GM12878 (cell line): ENCODE measurements around the gene TFCP2. TPM values are rescaled to one million over a fixed set of nuclear protein-coding genes. Genes with fewer than 3 reads are reported as not detected.
"Not testable (repeated sequence)": the region's sequence is repeated elsewhere in the genome, so short reads cannot be mapped to it uniquely, and the experiment has no call there.

ENCODE experiments used
- ATAC-seq: fragments of 200-7000 bp; cut with Tn5 transposase; 3 replicates; pipeline ENCODE4 v1.9.1; 2020; ENCODE audit warnings: mild to moderate bottlenecking, moderate library complexity
- BruUV-seq: library from RNA; stranded (reverse); fragments of 400-500 nt; replicated peaks from 2 replicates; lab custom pipeline; 2021; lab: Mats Ljungman, UMichigan
- CTCF ChIA-PET: fragments of 300-600 bp; sonication (Branson Sonifier 250); formaldehyde crosslinking; extraction: SDS; loops from one replicate; lab custom pipeline; 2021; ENCODE audit warnings: inconsistent platforms; lab: Yijun Ruan, JAX
- POLR2A ChIA-PET: fragments of 350-600 bp; formaldehyde crosslinking; extraction: SDS; loops from one replicate; lab custom pipeline; 2021; ENCODE audit warnings: inconsistent platforms; lab: Charles Lee
- RAD21 ChIA-PET: fragments of 300-600 bp; sonication (Branson Sonifier 250); formaldehyde crosslinking; loops from one replicate; lab custom pipeline; 2023; ENCODE audit warnings: antibody characterized with exemption; ENCODE audit not compliant: unreplicated experiment; lab: Charles Lee
- SMC1A ChIA-PET: fragments of 300-600 bp; sonication (Branson Sonifier 250); formaldehyde crosslinking; loops from one replicate; lab custom pipeline; 2023; ENCODE audit not compliant: unreplicated experiment, uncharacterized antibody; lab: Charles Lee
- DNase-seq: peaks from one replicate; pipeline ENCODE4 v3.0.0-alpha.2; 2011; ENCODE audit warnings: low read depth, low spot score
- FAIRE-seq: peaks from 3 replicates; lab custom pipeline; 2011; peaks lifted over from hg19 to GRCh38; lab: Jason Lieb, UNC
- H2AFZ ChIP-seq: 2 replicates; pipeline ENCODE4 v1.6.0; 2011; ENCODE audit warnings: low read depth, low read length, control low read depth; ENCODE audit not compliant: control insufficient read depth
- H3K27ac ChIP-seq: 2 replicates; pipeline ENCODE4 v1.5.1; 2011; ENCODE audit warnings: control low read depth; ENCODE audit not compliant: control insufficient read depth, insufficient read depth
- H3K27me3 ChIP-seq, 2 experiments: replicated peaks in 1 of 2; 2 replicates each; pipeline versions ENCODE4 v1.6.0 to v1.6.1; 2011; ENCODE audit warnings: low read length in 1 of 2; ENCODE audit not compliant: control insufficient read depth in 2 of 2, insufficient read depth in 2 of 2
- H3K36me3 ChIP-seq, 2 experiments: 2 replicates each; pipeline ENCODE4 v1.5.1; 2011; ENCODE audit warnings: low read length in 1 of 2; ENCODE audit not compliant: control insufficient read depth in 2 of 2, insufficient read depth in 2 of 2
- H3K4me1 ChIP-seq: 2 replicates; pipeline ENCODE4 v1.6.1; 2011; ENCODE audit warnings: mild to moderate bottlenecking, low read length, moderate library complexity, mixed read lengths; ENCODE audit not compliant: control insufficient read depth, insufficient read depth
- H3K4me2 ChIP-seq: 2 replicates; pipeline ENCODE4 v1.6.0; 2011; ENCODE audit warnings: control low read depth; ENCODE audit not compliant: control insufficient read depth, insufficient read depth
- H3K4me3 ChIP-seq: fragments of 200-600 bp; sonication (generic); 2 replicates; pipeline ENCODE4 v1.5.1; 2016
- H3K79me2 ChIP-seq: 2 replicates; pipeline ENCODE4 v1.6.0; 2011; ENCODE audit warnings: low read length; ENCODE audit not compliant: control insufficient read depth, insufficient read depth
- H3K9ac ChIP-seq: 2 replicates; pipeline ENCODE4 v1.8.0; 2011; ENCODE audit warnings: low read length, control low read depth, mixed read lengths; ENCODE audit not compliant: control insufficient read depth, insufficient read depth
- H3K9me3 ChIP-seq: replicated peaks from 3 replicates; pipeline ENCODE4 v1.5.1; 2011; ENCODE audit warnings: mild to moderate bottlenecking, low read length; ENCODE audit not compliant: control insufficient read depth, insufficient read depth
- H4K20me1 ChIP-seq: 2 replicates; pipeline ENCODE4 v1.6.0; 2011; ENCODE audit not compliant: control insufficient read depth, insufficient read depth
- E2F4 ChIP-seq: IDR thresholded peaks from 2 replicates; pipeline ENCODE4 v1.6.1; 2012; ENCODE audit warnings: low read depth, low read length, improper control_type of control experiment
- EP300 ChIP-seq, 2 experiments: fragments of 150-350 bp in 1 of 2; IDR thresholded peaks; 2 replicates each; pipeline ENCODE4 v1.6.1; 2011 to 2012; ENCODE audit warnings: low read depth in 2 of 2, low read length in 2 of 2, borderline replicate concordance in 1 of 2, improper control_type of control experiment in 1 of 2, inconsistent platforms in 1 of 2; ENCODE audit not compliant: control insufficient read depth in 1 of 2
- NR2C2 ChIP-seq: IDR thresholded peaks from 2 replicates; pipeline ENCODE4 v1.6.1; 2011; ENCODE audit warnings: borderline replicate concordance, low read depth; ENCODE audit not compliant: control insufficient read depth, insufficient read length
- RB1 ChIP-seq: fragments of 450-650 bp; formaldehyde crosslinking; IDR thresholded peaks from 2 replicates; pipeline ENCODE4 v1.6.1; 2017; ENCODE audit warnings: mild to moderate bottlenecking, borderline replicate concordance
- TBL1XR1 ChIP-seq: IDR thresholded peaks from 2 replicates; pipeline ENCODE4 v1.6.1; 2012; ENCODE audit warnings: low read depth, low read length, improper control_type of control experiment
- WGBS: methylation state at CpG from one replicate; pipeline ENCODE4 v1.1.6; 2016; ENCODE audit warnings: low lambda C conversion rate; ENCODE audit not compliant: insufficient replicate concordance, insufficient coverage; ENCODE audit errors: missing lambda C conversion rate; 5-methylcytosine and 5-hydroxymethylcytosine counted together
- in situ Hi-C: fragments of 300-500 bp; cut with MboI; formaldehyde crosslinking; loops from 9 replicates; pipeline ENCODE4 v1.14.3; 2018; ENCODE audit warnings: mixed read lengths
- intact Hi-C: fragments of 100-400 bp; cut with micrococcal nuclease; formaldehyde crosslinking; loops from one replicate; pipeline ENCODE4 v1.14.2; 2022; ENCODE audit not compliant: unreplicated experiment
- polyA plus RNA-seq, 11 experiments: library from polyadenylated mRNA; depleted of rRNA in 4 of 11; unstranded in 6 of 11; stranded (reverse) in 5 of 11; fragments of >200 nt; fragmentation: Nextera tagmentation in 4 of 11; fragmentation: Illumina TruSeq in 1 of 11; extraction: Ambion mirVana in 4 of 11; extraction: Trizol in 1 of 11; gene quantifications; 1 replicate in 1 of 11; 2 replicates in 10 of 11; pipeline versions ENCODE4 v1.2.1 to v1.2.3, GENCODE V29; 2011 to 2016; ENCODE audit warnings: inconsistent platforms in 2 of 11, missing spikeins in 2 of 11, low read depth in 1 of 11
- total RNA-seq, 4 experiments: library from RNA; depleted of rRNA in 3 of 4; stranded (reverse); fragments of >200 nt in 3 of 4; fragmentation: Illumina TruSeq in 1 of 4; extraction: Trizol in 1 of 4; gene quantifications; 2 replicates each; pipeline versions ENCODE4 v1.2.1 to v1.2.3, GENCODE V29; 2013 to 2021

Gene TFCP2
- total and polyA plus RNA-seq, 10 of the 15 experiments (the other 5 are each of a cell fraction or from before 2014, with no cell fraction given): 5.8 to 29.7 (median 14.2) TPM

GRCh38 chr12:51080136-51080535 lies 92.8 kb downstream of the TFCP2 start (continued):
- TF ChIP-seq E2F4 (no peak), RB1 (no peak), EP300 (IDR thresholded peaks at IDR 0.05; ENCODE audit: borderline replicate concordance in 1 of 2, control insufficient read depth in 1 of 2, low read depth in 2 of 2, low read length in 2 of 2) (no peak), TBL1XR1 (no peak), NR2C2 (no peak)
- TF ChIP-seq, all 136 proteins: peak for 0

- H3K4me1 ChIP-seq, ATAC-seq, intact Hi-C loops, RAD21 ChIA-PET, BruUV-seq, SMC1A ChIA-PET, H3K27ac ChIP-seq, H3K79me2 ChIP-seq, DNase-seq, H3K27me3 ChIP-seq, H3K9ac ChIP-seq, FAIRE-seq, H3K4me2 ChIP-seq, in situ Hi-C loops, POLR2A ChIA-PET, H3K36me3 ChIP-seq, H3K9me3 ChIP-seq, H2AFZ ChIP-seq, H4K20me1 ChIP-seq, H3K4me3 ChIP-seq: not testable (repeated sequence)
- CTCF ChIA-PET: interaction anchor here (0.7 kb wide), 1 partner anchor 551 kb away, joined by 3 read pairs; no protein-coding TSS in a partner anchor
- WGBS: 98% methylated on average over 6 of the region's 6 CpGs
Observed at GRCh38 chr12:51078866-51079265, 94.1 kb downstream of the TFCP2 start.

- H2AFZ ChIP-seq, SMC1A ChIA-PET, H3K4me1 ChIP-seq, H3K9me3 ChIP-seq, RAD21 ChIA-PET, H4K20me1 ChIP-seq, in situ Hi-C loops, H3K36me3 ChIP-seq, intact Hi-C loops, BruUV-seq, H3K4me2 ChIP-seq, FAIRE-seq, H3K27me3 ChIP-seq, H3K27ac ChIP-seq, ATAC-seq, DNase-seq, POLR2A ChIA-PET, H3K9ac ChIP-seq, H3K4me3 ChIP-seq, H3K79me2 ChIP-seq: not testable (repeated sequence)
- CTCF ChIA-PET: interaction anchor here (0.7 kb wide), 1 partner anchor 550 kb away, joined by 3 read pairs; no protein-coding TSS in a partner anchor
- 79% methylated on average over 5 of the region's 5 CpGs for WGBS
Observed at GRCh38 chr12:51078346-51078745, 94.6 kb downstream of the TFCP2 start.
